Common myeloid progenitor, CD34-positive (primary cell): ENCODE measurements around the gene TLN1.

ENCODE experiments used
- CTCF ChIA-PET: fragments of 350-600 bp; sonication (Branson Sonifier 250); formaldehyde crosslinking; loops from one replicate; lab custom pipeline; 2021; ENCODE audit warnings: antibody characterized with exemption; lab: Charles Lee
- POLR2A ChIA-PET: fragments of 350-600 bp; sonication (Branson Sonifier 250); formaldehyde crosslinking; loops from one replicate; lab custom pipeline; 2021; ENCODE audit warnings: antibody characterized with exemption; lab: Charles Lee
- DNase-seq, 3 donors: peaks; one replicate each; pipeline versions ENCODE4 v3.0.0 to v3.0.0-alpha.2; 2013
- H3K27ac ChIP-seq, 2 experiments: 1 replicate in 1 of 2; 2 replicates in 1 of 2; pipeline ENCODE4 v1.7.0; 2013; ENCODE audit warnings: inconsistent platforms in 2 of 2, low read length in 2 of 2, mild to moderate bottlenecking in 2 of 2, low read depth in 1 of 2, moderate library complexity in 1 of 2; ENCODE audit not compliant: severe bottlenecking in 2 of 2, insufficient read depth in 1 of 2, poor library complexity in 1 of 2
- H3K27me3 ChIP-seq, 5 experiments: replicated peaks in 2 of 5; 1 replicate in 3 of 5; 2 replicates in 2 of 5; pipeline versions ENCODE4 v1.6.1 to v1.7.0; 2013; ENCODE audit warnings: low read length in 4 of 5, mild to moderate bottlenecking in 2 of 5, moderate library complexity in 2 of 5, inconsistent platforms in 1 of 5; ENCODE audit not compliant: insufficient read depth in 5 of 5, control insufficient read depth in 4 of 5
- H3K36me3 ChIP-seq, 4 experiments: 1 replicate in 2 of 4; 2 replicates in 2 of 4; pipeline versions ENCODE4 v1.6.1 to v1.7.0; 2013; ENCODE audit warnings: low read length in 3 of 4, control low read depth in 1 of 4, mild to moderate bottlenecking in 1 of 4; ENCODE audit not compliant: control insufficient read depth in 4 of 4, insufficient read depth in 4 of 4
- H3K4me1 ChIP-seq, 4 experiments: 1 replicate in 3 of 4; 2 replicates in 1 of 4; pipeline versions ENCODE4 v1.6.1 to v1.7.1; 2013; ENCODE audit warnings: low read length in 3 of 4, mild to moderate bottlenecking in 3 of 4, control low read depth in 1 of 4, inconsistent platforms in 1 of 4, moderate library complexity in 1 of 4; ENCODE audit not compliant: control insufficient read depth in 4 of 4, insufficient read depth in 4 of 4; ENCODE audit errors: control extremely low read depth in 1 of 4
- H3K4me3 ChIP-seq, 7 experiments: 1 replicate in 4 of 7; 2 replicates in 3 of 7; pipeline versions ENCODE4 v1.5.1 to v1.7.0; 2013; ENCODE audit warnings: mild to moderate bottlenecking in 7 of 7, low read length in 6 of 7, moderate library complexity in 6 of 7, inconsistent platforms in 2 of 7, low read depth in 2 of 7, control low read depth in 1 of 7; ENCODE audit not compliant: insufficient read depth in 4 of 7, control insufficient read depth in 1 of 7; ENCODE audit errors: extremely low read depth in 1 of 7
- H3K9me3 ChIP-seq, 5 experiments: 1 replicate in 4 of 5; 2 replicates in 1 of 5; pipeline versions ENCODE4 v1.6.1 to v1.7.1; 2013; ENCODE audit warnings: low read length in 4 of 5, mild to moderate bottlenecking in 2 of 5, inconsistent platforms in 1 of 5, low read depth in 1 of 5, moderate library complexity in 1 of 5; ENCODE audit not compliant: control insufficient read depth in 4 of 5, insufficient read depth in 2 of 5; ENCODE audit errors: control extremely low read depth in 1 of 5
- WGBS: methylation state at CpG from one replicate; pipeline ENCODE4 v1.1.5; 2013; ENCODE audit not compliant: insufficient coverage; 5-methylcytosine and 5-hydroxymethylcytosine counted together

The TLN1 gene

GRCh38 chr9:35659340-35659739, 72.7 kb downstream of the TLN1 start:
- POLR2A ChIA-PET = no interaction called here

GRCh38 chr9:35658968-35659220, 73.1 kb downstream of the TLN1 start:
- Histone ChIP-seq H3K36me3 (peaks cover 0 to 23% (median 5%) of the 10 kb centered on the region in 4 experiments), H3K4me3 (peak overlapping the region; percentile 81 to 89 (median 84)), H3K27me3 (no peaks in the 10 kb centered on the region), H3K4me1 (peaks cover 11 to 68% (median 44%) of the 10 kb centered on the region in 4 experiments), H3K27ac (peak overlapping the region in 1 of 2 experiments; percentile 100), H3K9me3 (no peaks in the 10 kb centered on the region)
- POLR2A ChIA-PET = interaction anchor here (1.3 kb wide), 1 partner anchor 16 kb away, joined by 3 read pairs; no protein-coding TSS in a partner anchor
- WGBS = 7% methylated on average over 2 of the region's 2 CpGs
- CTCF ChIA-PET = interaction anchor here (0.6 to 12.8 kb wide), 12 partner anchors 11 to 145 kb away, joined by 3 to 117 read pairs (median 6); partner anchors contain the start of genes CD72, CREB3, TLN1 and TPM2
- DNase-seq = no peak

More at GRCh38 chr9:35659340-35659739, 72.7 kb downstream of the TLN1 start:
- WGBS = 78% methylated on average over 3 of the region's 3 CpGs
- DNase-seq = no peak
- CTCF ChIA-PET = interaction anchor here (0.6 to 12.8 kb wide), 10 partner anchors 10 to 144 kb away, joined by 3 to 117 read pairs (median 7); partner anchors contain the start of genes CD72, CREB3, TLN1 and TPM2
- Histone ChIP-seq H3K4me3 (peak overlapping the region in 4 of 7 experiments; percentile 81 to 89 (median 86)), H3K36me3 (peaks cover 0 to 23% (median 5%) of the 10 kb centered on the region in 4 experiments), H3K4me1 (peaks cover 11 to 72% (median 45%) of the 10 kb centered on the region in 4 experiments), H3K9me3 (no peaks in the 10 kb centered on the region), H3K27ac (peak overlapping the region in 1 of 2 experiments; percentile 100), H3K27me3 (no peaks in the 10 kb centered on the region)

GRCh38 chr9:35658137-35658967, 73.6 kb downstream of the TLN1 start, which contains the start of gene CCDC107:
Gene CCDC107 (plus strand): TSS chr9:35658292. CDS start chr9:35658380, 88 bp downstream.
- peak; percentile 84 to 92 (median 89) for DNase-seq
- H3K36me3 ChIP-seq = peaks cover 0 to 23% (median 5%) of the 10 kb centered on the region in 4 experiments
- CTCF ChIA-PET = interaction anchor here (0.5 to 12.8 kb wide), 18 partner anchors 11 to 1303 kb away, joined by 3 to 117 read pairs (median 6); partner anchors contain the start of genes CD72, CREB3, TLN1 and TPM2
- under 1% methylated on average over 50 of the region's 67 CpGs for WGBS
- POLR2A ChIA-PET = interaction anchor here (0.8 to 2.1 kb wide), 5 partner anchors 8 to 70 kb away, joined by 3 to 14 read pairs (median 3); no protein-coding TSS in a partner anchor
- H3K27ac ChIP-seq = peak within 1 kb of the TSS; percentile 100
- peaks cover 11 to 62% (median 44%) of the 10 kb centered on the region in 4 experiments for H3K4me1 ChIP-seq
- peak within 1 kb of the TSS; percentile 81 to 89 (median 84) for H3K4me3 ChIP-seq
- no peaks in the 10 kb centered on the region for H3K27me3 ChIP-seq
- H3K9me3 ChIP-seq = no peaks in the 10 kb centered on the region

- ChIA-PET CTCF (interaction anchor here (0.5 to 12.8 kb wide), 19 partner anchors 10 to 1302 kb away, joined by 3 to 117 read pairs (median 6); partner anchors contain the start of genes CD72, CREB3, TLN1 and TPM2), POLR2A (interaction anchor here (0.8 to 2.1 kb wide), 5 partner anchors 9 to 71 kb away, joined by 3 to 14 read pairs (median 3); no protein-coding TSS in a partner anchor)
- H3K9me3 ChIP-seq = no peaks in the 10 kb centered on the region
- peaks cover 0 to 18% (median 5%) of the 10 kb centered on the region in 4 experiments for H3K36me3 ChIP-seq
- peak within 1 kb of the TSS; percentile 81 to 89 (median 84) for H3K4me3 ChIP-seq
- peaks cover 11 to 55% (median 40%) of the 10 kb centered on the region in 4 experiments for H3K4me1 ChIP-seq
- WGBS = 0% methylated on average over 42 of the region's 42 CpGs
- no peaks in the 10 kb centered on the region for H3K27me3 ChIP-seq
- DNase-seq = peak; percentile 95 to 99 (median 96)
- peak within 1 kb of the TSS; percentile 100 for H3K27ac ChIP-seq
Observed at GRCh38 chr9:35657546-35658136, 74.4 kb downstream of the TLN1 start, which contains the start of gene RMRP. Gene RMRP (minus strand): TSS chr9:35658019.

GRCh38 chr9:35656831-35657545, 75.0 kb downstream of the TLN1 start:
- Histone ChIP-seq H3K36me3 (peaks cover 0 to 12% (median 5%) of the 10 kb centered on the region in 4 experiments), H3K27ac (peak overlapping the region; percentile 100), H3K27me3 (no peaks in the 10 kb centered on the region), H3K4me3 (peak overlapping the region in 5 of 7 experiments; percentile 49 to 89 (median 84)), H3K9me3 (no peaks in the 10 kb centered on the region), H3K4me1 (peaks cover 11 to 49% (median 34%) of the 10 kb centered on the region in 4 experiments)
- CTCF ChIA-PET = interaction anchor here (1.0 to 12.8 kb wide), 12 partner anchors 10 to 178 kb away, joined by 3 to 117 read pairs (median 7); partner anchors contain the start of genes CD72, CREB3 and TLN1
- WGBS = 43% methylated on average over 24 of the region's 25 CpGs
- DNase-seq = peak in 1 of 3 donors; percentile 28
- POLR2A ChIA-PET = interaction anchor here (1.1 to 2.1 kb wide), 2 partner anchors 10 to 71 kb away, joined by 4 to 14 read pairs; no protein-coding TSS in a partner anchor

GRCh38 chr9:35656348-35656747, 75.6 kb downstream of the TLN1 start:
- POLR2A ChIA-PET = interaction anchor here (2.1 kb wide), 1 partner anchor 9 kb away, joined by 14 read pairs; no protein-coding TSS in a partner anchor
- Histone ChIP-seq H3K27me3 (no peaks in the 10 kb centered on the region), H3K36me3 (peaks cover 0 to 12% (median 5%) of the 10 kb centered on the region in 4 experiments), H3K4me3 (peak overlapping the region in 1 of 7 experiments; percentile 25), H3K4me1 (peaks cover 8 to 42% (median 28%) of the 10 kb centered on the region in 4 experiments), H3K27ac (no peak overlapping the region), H3K9me3 (no peaks in the 10 kb centered on the region)
- CTCF ChIA-PET = interaction anchor here (0.7 to 12.8 kb wide), 9 partner anchors 8 to 177 kb away, joined by 3 to 117 read pairs (median 8); partner anchors contain the start of genes ARHGEF39, CD72, CREB3 and TLN1
- WGBS = 75% methylated on average over 13 of the region's 17 CpGs
- peak in 1 of 3 donors; percentile 18 for DNase-seq
